ENCODE measurements around the gene MMP11. TPM values are rescaled to one million over a fixed set of nuclear protein-coding genes. Genes with fewer than 3 reads are reported as not detected.

The MMP11 gene
- total and polyA plus RNA-seq, 2 of the 4 experiments (the other 2 are of a cell fraction), result 2.2 to 6.0 TPM

GRCh38 chr22:23763954-23764353 is 8.7 kb upstream of the MMP11 start:
- intact Hi-C loops (cut with micrococcal nuclease), result no loop called here

More at GRCh38 chr22:23763954-23764353, 8.7 kb upstream of the MMP11 start:
- Histone ChIP-seq H3K14ac (replicated peaks; ENCODE audit: low read depth, low read length) (no peak overlapping the region), H2BK120ac (ENCODE audit: low read depth, low read length) (no peak overlapping the region), H3K4ac (ENCODE audit: low read depth, low read length) (no peak overlapping the region), H3K9me3 (ENCODE audit: control insufficient read depth, insufficient read depth, low read length) (no peaks in the 10 kb centered on the region), H4K5ac (ENCODE audit: low read depth, low read length) (no peak overlapping the region), H3K56ac (ENCODE audit: extremely low read depth, insufficient read depth, low read length) (no peak overlapping the region), H3K27ac (ENCODE audit: insufficient read depth, low read length) (no peak overlapping the region), H3K23ac (ENCODE audit: low read depth, low read length) (no peak overlapping the region), H2BK5ac (ENCODE audit: low read depth, low read length, poor library complexity, severe bottlenecking) (no peak overlapping the region), H3K4me2 (ENCODE audit: low read depth, low read length) (no peak overlapping the region), H3K36me3 (ENCODE audit: control insufficient read depth, insufficient read depth, low read length) (no peaks in the 10 kb centered on the region), H3K9me1 (ENCODE audit: insufficient read depth, low read length) (0 out of 2 replicates have a peak, but pooled peaks cover 7% of the 10 kb centered on the region), H3K4me3 (ENCODE audit: insufficient read depth, low read depth, low read length) (no peak overlapping the region), H2AFZ (replicated peaks; ENCODE audit: low read length, poor library complexity) (no peak overlapping the region), H3K18ac (ENCODE audit: low read depth, low read length) (no peak overlapping the region), H4K8ac (ENCODE audit: low read depth in 2 of 2, low read length in 2 of 2) (no peak overlapping the region), H2BK15ac (ENCODE audit: low read depth, low read length) (no peak overlapping the region), H3K4me1 (ENCODE audit: control insufficient read depth, insufficient read depth, low read length) (peaks cover 10% of the 10 kb centered on the region), H3K9ac (ENCODE audit: low read depth, low read length) (no peak overlapping the region), H4K91ac (ENCODE audit: insufficient read depth, low read depth, low read length) (no peak overlapping the region), H3K79me1 (ENCODE audit: low read depth in 1 of 2, low read length in 2 of 2) (no peaks in the 10 kb centered on the region), H2AK9ac (replicated peaks; ENCODE audit: low read depth, low read length, poor library complexity) (no peak overlapping the region), H3K27me3 (ENCODE audit: control insufficient read depth, insufficient read depth, low read length) (no peaks in the 10 kb centered on the region), H4K20me1 (ENCODE audit: insufficient read depth, low read length) (no peaks in the 10 kb centered on the region), H2BK20ac (ENCODE audit: low read depth, low read length) (no peak overlapping the region), H2AK5ac (ENCODE audit: low read depth, low read length) (no peak overlapping the region)
- dilution Hi-C loops (cut with HindIII; ENCODE audit: low sequenced_read_pairs, unreplicated experiment), result no loop called here
- in situ Hi-C loops (cut with MboI; ENCODE audit: low sequenced_read_pairs), result no loop called here
- DNase-seq, result no peak
- 86% methylated on average over 1 of the region's 7 CpGs; no CpG with 5 or more reads in 1 of the 2 experiments for WGBS, 2 experiments (ENCODE audit: extremely low coverage in 2 of 2, insufficient read length in 1 of 2)
- TF ChIP-seq ELK1 (IDR thresholded peaks at IDR 0.05; ENCODE audit: borderline replicate concordance, low read depth, low read length), result no peak
- TF ChIP-seq CEBPB (IDR thresholded peaks at IDR 0.05; ENCODE audit: low read depth, low read length), result no peak
- no peak for TF ChIP-seq RAD21 (IDR thresholded peaks at IDR 0.05; ENCODE audit: low read length)
- TF ChIP-seq CTCF (conservative IDR thresholded peaks at IDR 0.05; ENCODE audit: low read depth, low read length), result no peak
- no peak for TF ChIP-seq MXI1 (IDR thresholded peaks at IDR 0.05; ENCODE audit: borderline replicate concordance, low read depth, low read length)
- ATAC-seq (ENCODE audit: low read depth), result no peak
- no TSS peak for BruUV-seq (replicated peaks)
- ChIA-PET POLR2A (ENCODE audit: unreplicated experiment) (no interaction called here), CTCF (interaction anchor here (2.1 kb wide), 1 partner anchor 86 kb away, joined by 8 read pairs; no protein-coding TSS in a partner anchor)

Data from IMR-90 (cell line).